ENCODE results near the gene CDK19. TPM values are rescaled to one million over a fixed set of nuclear protein-coding genes. Genes with fewer than 3 reads are reported as not detected.

Gene CDK19
- total RNA-seq, 2 donors from 2014 or later: 17.1 to 17.7 TPM

Other genes starting within 250 kb of the CDK19 start
- gene AMD1, start 59.3 kb upstream of the CDK19 start, total RNA-seq: 100 to 1,000 TPM; 101 to 121 TPM
- gene GTF3C6, start 143.2 kb upstream of the CDK19 start, total RNA-seq: 10 to 100 TPM; 28.1 to 36.8 TPM
- 1 to 10 TPM; 8.1 to 9.1 TPM for gene RPF2, start 166.6 kb upstream of the CDK19 start, total RNA-seq

Measured in T-helper 17 cell (primary cell).